GM23338 (cell line): Measurements from ENCODE around the gene MT1E. TPM values are rescaled to one million over a fixed set of nuclear protein-coding genes. Genes with fewer than 3 reads are reported as not detected.
"Not testable (repeated sequence)": the region's sequence is repeated elsewhere in the genome, so short reads cannot be mapped to it uniquely, and the experiment has no call there.

Experiments used
- ATAC-seq: fragments of 200-7000 bp; cut with Tn5 transposase; 3 replicates; pipeline ENCODE4 v1.9.1; 2020
- DNase-seq: peaks from one replicate; pipeline ENCODE4 v3.0.0-alpha.2; 2015; ENCODE audit warnings: low spot score
- H2AFZ ChIP-seq: fragments of 200-600 bp; sonication (generic); 2 replicates; pipeline ENCODE4 v1.8.0; 2016; ENCODE audit warnings: antibody characterized with exemption, mild to moderate bottlenecking, moderate library complexity
- H3F3A ChIP-seq: fragments of 200-600 bp; sonication (generic); replicated peaks from 2 replicates; pipeline ENCODE4 v1.8.0; 2017; ENCODE audit warnings: antibody characterized with exemption, mixed run types, low read depth
- H3K27ac ChIP-seq: fragments of 200-600 bp; sonication (generic); 2 replicates; pipeline ENCODE4 v1.6.1; 2016; ENCODE audit warnings: low read depth
- H3K27me3 ChIP-seq: fragments of 200-600 bp; sonication (generic); 2 replicates; pipeline ENCODE4 v1.8.0; 2016; ENCODE audit warnings: mild to moderate bottlenecking, mixed run types, moderate library complexity; ENCODE audit not compliant: insufficient read depth
- H3K36me3 ChIP-seq: fragments of 200-600 bp; sonication (generic); 2 replicates; pipeline ENCODE4 v1.8.0; 2016; ENCODE audit warnings: mild to moderate bottlenecking; ENCODE audit not compliant: insufficient read depth
- H3K4me1 ChIP-seq: fragments of 200-600 bp; sonication (generic); 2 replicates; pipeline ENCODE4 v1.8.0; 2016; ENCODE audit warnings: mild to moderate bottlenecking, moderate library complexity; ENCODE audit not compliant: insufficient read depth
- H3K4me2 ChIP-seq: fragments of 200-600 bp; sonication (generic); 2 replicates; pipeline ENCODE4 v1.7.1; 2017; ENCODE audit warnings: mixed run types
- H3K4me3 ChIP-seq: fragments of 200-600 bp; sonication (generic); 2 replicates; pipeline ENCODE4 v1.6.1; 2016; ENCODE audit warnings: mixed run types
- H3K79me2 ChIP-seq: fragments of 200-600 bp; sonication (generic); replicated peaks from 2 replicates; pipeline ENCODE4 v1.8.0; 2017; ENCODE audit warnings: mild to moderate bottlenecking; ENCODE audit not compliant: insufficient read depth
- H3K9me2 ChIP-seq: fragments of 200-600 bp; sonication (generic); 2 replicates; pipeline ENCODE4 v1.8.0; 2017; ENCODE audit not compliant: insufficient read depth
- H4K20me1 ChIP-seq: fragments of 200-600 bp; sonication (generic); replicated peaks from 2 replicates; pipeline ENCODE4 v1.8.0; 2017; ENCODE audit warnings: mild to moderate bottlenecking; ENCODE audit not compliant: insufficient read depth
- H3K27ac Mint-ChIP-seq: 2 replicates; pipeline ENCODE4 v1.8.0; 2020; ENCODE audit warnings: inconsistent platforms, mild to moderate bottlenecking, moderate library complexity, mixed read lengths
- H3K27me3 Mint-ChIP-seq: 3 replicates; pipeline ENCODE4 v1.8.0; 2022; ENCODE audit warnings: low read depth, mild to moderate bottlenecking, moderate library complexity, mixed read lengths, inconsistent platforms; ENCODE audit not compliant: insufficient read depth, poor library complexity
- H3K36me3 Mint-ChIP-seq: 3 replicates; pipeline ENCODE4 v1.8.0; 2021; ENCODE audit warnings: low read depth, mild to moderate bottlenecking, inconsistent platforms, moderate library complexity, mixed read lengths
- H3K4me1 Mint-ChIP-seq: 3 replicates; pipeline ENCODE4 v1.8.0; 2020; ENCODE audit warnings: mild to moderate bottlenecking, inconsistent platforms, mixed read lengths
- H3K4me3 Mint-ChIP-seq: 3 replicates; pipeline ENCODE4 v1.8.0; 2021; ENCODE audit warnings: moderate library complexity, mild to moderate bottlenecking, inconsistent platforms, mixed read lengths
- H3K9me3 Mint-ChIP-seq: 3 replicates; pipeline ENCODE4 v1.8.0; 2020; ENCODE audit warnings: moderate library complexity, mild to moderate bottlenecking, inconsistent platforms, mixed read lengths
- EZH2 ChIP-seq: fragments of 200-600 bp; sonication (generic); IDR thresholded peaks from one replicate; pipeline ENCODE4 v1.8.0; 2017; ENCODE audit warnings: antibody characterized with exemption, mild to moderate bottlenecking, low read depth; ENCODE audit not compliant: unreplicated experiment
- EZH2phosphoT487 ChIP-seq: fragments of 200-600 bp; sonication (generic); IDR thresholded peaks from one replicate; pipeline ENCODE4 v1.8.1; 2018; ENCODE audit warnings: antibody characterized with exemption; ENCODE audit not compliant: unreplicated experiment
- polyA plus RNA-seq: library from polyadenylated mRNA; unstranded; fragments of >200 nt; fragmentation: Nextera tagmentation; extraction: Ambion mirVana; gene quantifications from 2 replicates; pipeline ENCODE4 v1.2.1, GENCODE V29; 2016
- total RNA-seq: library from RNA; depleted of rRNA; stranded (reverse); fragments of >200 nt; shearing (Covaris generic); gene quantifications from 2 replicates; pipeline ENCODE4 v1.2.3, GENCODE V29; 2014

MT1E gene
- total and polyA plus RNA-seq, 2 experiments from 2014 or later: 31.0 to 121 TPM

DNA sequence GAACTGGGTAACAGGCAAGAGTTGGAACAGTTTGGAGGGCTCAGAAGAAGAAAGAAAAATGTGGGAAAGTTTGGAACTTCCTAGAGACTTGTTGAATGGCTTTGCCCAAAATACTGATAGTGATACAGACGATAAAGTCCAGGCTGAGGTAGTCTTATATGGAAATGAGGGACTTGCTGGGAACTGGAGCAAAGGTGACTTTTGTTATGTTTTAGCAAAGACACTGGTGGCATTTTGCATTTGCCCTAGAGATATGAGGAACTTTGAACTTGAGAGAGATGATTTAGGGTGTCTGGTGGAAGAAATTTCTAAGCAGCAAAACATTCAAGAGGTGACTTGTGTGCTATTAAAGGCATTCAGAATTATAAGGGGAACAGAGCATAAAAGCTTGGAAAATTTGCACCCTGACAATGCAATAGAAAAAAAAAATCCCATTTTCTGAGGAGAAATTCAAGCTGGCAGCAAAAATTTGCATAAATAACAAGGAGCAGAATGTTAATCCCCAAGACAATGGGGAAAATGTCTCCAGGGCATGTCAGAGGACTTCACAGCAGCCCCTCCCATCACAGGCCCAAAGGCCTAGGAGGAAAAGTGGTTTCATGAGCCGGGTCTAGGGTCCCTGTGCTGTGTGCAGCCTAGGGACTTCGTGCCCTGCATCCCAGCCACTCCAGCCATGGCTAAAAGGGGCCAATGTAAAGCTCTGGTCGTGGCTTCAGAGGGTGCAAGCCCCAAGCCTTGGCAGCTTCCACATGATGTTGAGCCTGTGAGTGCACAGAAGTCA lies 3.7 kb upstream of the MT1E start:
- H3K27me3 ChIP-seq: peaks cover 100% of the 10 kb centered on the region
- H3K4me3 ChIP-seq, H3K79me2 ChIP-seq, H3K9me2 ChIP-seq, H3K27ac Mint-ChIP-seq, H4K20me1 ChIP-seq, ATAC-seq, H3K36me3 Mint-ChIP-seq, H3K27ac ChIP-seq, DNase-seq, H2AFZ ChIP-seq, H3K4me3 Mint-ChIP-seq, H3K36me3 ChIP-seq: not testable (repeated sequence)
- 0 out of 2 replicates have a peak, but pooled peaks cover 11% of the 10 kb centered on the region for H3F3A ChIP-seq
- H3K9me3 Mint-ChIP-seq: peaks cover 11% of the 10 kb centered on the region; the same call in 1 of the 3 replicates
- peak overlapping the region; percentile 65 for H3K4me2 ChIP-seq
- peaks cover 53% of the 10 kb centered on the region for H3K4me1 ChIP-seq
- H3K27me3 Mint-ChIP-seq: peaks cover 88% of the 10 kb centered on the region
- peaks cover 58% of the 10 kb centered on the region for H3K4me1 Mint-ChIP-seq
- peak; percentile 15 for TF ChIP-seq EZH2

DNA sequence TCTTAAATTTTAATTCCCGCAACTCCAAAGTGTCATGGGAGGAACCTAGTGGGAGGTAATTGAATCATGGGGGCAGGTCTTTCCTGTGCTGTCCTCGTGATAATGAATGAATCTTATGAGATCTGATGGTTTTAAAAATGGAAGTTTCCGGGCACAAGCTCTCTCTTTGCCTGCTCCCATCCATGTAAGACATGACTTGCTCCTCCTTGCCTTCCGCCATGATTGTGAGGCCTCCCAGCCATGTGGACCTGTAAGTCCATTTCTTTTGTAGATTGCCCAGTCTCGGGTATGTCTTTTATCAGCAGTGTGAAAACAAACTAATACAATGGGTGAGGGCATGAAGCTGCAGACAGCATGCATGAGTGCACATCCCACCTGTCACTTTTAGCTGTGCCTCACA lies 2.4 kb upstream of the MT1E start:
- not testable (repeated sequence) for H3K4me3 ChIP-seq, H3K36me3 ChIP-seq, H3K27ac ChIP-seq, H4K20me1 ChIP-seq, DNase-seq, H3K4me3 Mint-ChIP-seq, ATAC-seq, H2AFZ ChIP-seq, H3K27ac Mint-ChIP-seq, H3K4me2 ChIP-seq, H3K9me2 ChIP-seq, H3K79me2 ChIP-seq
- H3F3A ChIP-seq: 0 out of 2 replicates have a peak, but pooled peaks cover 11% of the 10 kb centered on the region
- Mint-ChIP-seq H3K4me1 (peaks cover 55% of the 10 kb centered on the region), H3K36me3 (peaks cover 14% of the 10 kb centered on the region; the same call in 1 of the 3 replicates), H3K9me3 (peaks cover 11% of the 10 kb centered on the region; the same call in 1 of the 3 replicates), H3K27me3 (peaks cover 88% of the 10 kb centered on the region)
- peaks cover 100% of the 10 kb centered on the region for H3K27me3 ChIP-seq
- peaks cover 44% of the 10 kb centered on the region for H3K4me1 ChIP-seq

DNA sequence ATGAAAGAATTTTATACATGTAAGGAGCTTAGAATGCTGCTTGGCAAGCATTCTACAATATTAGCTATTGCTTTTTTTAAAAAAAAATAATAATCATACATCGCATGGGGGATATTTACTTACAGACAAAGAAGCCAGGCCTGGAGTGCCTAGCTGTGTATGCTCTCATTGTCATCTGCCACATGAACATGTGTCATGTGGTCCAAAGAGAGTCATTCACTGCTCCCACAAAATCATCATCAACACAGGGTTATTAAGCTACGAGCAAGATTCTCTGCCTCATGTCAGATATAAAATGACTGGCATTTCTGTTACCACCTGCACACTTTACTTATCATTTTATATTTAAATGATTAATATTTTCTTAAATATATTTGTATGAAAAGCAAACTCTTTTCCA lies 1.9 kb upstream of the MT1E start:
- Histone ChIP-seq H3K27ac (no peak overlapping the region), H3K4me2 (no peak overlapping the region), H3F3A (0 out of 2 replicates have a peak, but pooled peaks cover 8% of the 10 kb centered on the region), H2AFZ (no peak overlapping the region), H3K27me3 (peaks cover 100% of the 10 kb centered on the region), H3K9me2 (no peaks in the 10 kb centered on the region; the same call in 1 of the 2 replicates), H3K79me2 (no peaks in the 10 kb centered on the region), H3K36me3 (no peaks in the 10 kb centered on the region), H3K4me3 (no peak overlapping the region), H3K4me1 (peaks cover 40% of the 10 kb centered on the region), H4K20me1 (peaks cover 5% of the 10 kb centered on the region; the same call in 1 of the 2 replicates)
- ATAC-seq: no peak
- peaks cover 50% of the 10 kb centered on the region for H3K4me1 Mint-ChIP-seq
- H3K27me3 Mint-ChIP-seq: peaks cover 88% of the 10 kb centered on the region
- no peak overlapping the region for H3K4me3 Mint-ChIP-seq
- H3K36me3 Mint-ChIP-seq: peaks cover 14% of the 10 kb centered on the region; the same call in 1 of the 3 replicates
- no peak for TF ChIP-seq EZH2phosphoT487
- H3K9me3 Mint-ChIP-seq: peaks cover 11% of the 10 kb centered on the region; the same call in 1 of the 3 replicates
- no peak overlapping the region for H3K27ac Mint-ChIP-seq
- no peak for DNase-seq
